Measurements from ENCODE around the gene SRD5A1.
A peak's percentile ranks its signal among the peaks of the same experiment; 100 is the strongest.

Gene SRD5A1

GRCh38 chr5:6713274-6714225, 80.3 kb downstream of the SRD5A1 start, which contains the start of gene TENT4A:
TENT4A (plus strand) TSS chr5:6713432; CDS start chr5:6713984, 552 bp downstream.
- no peak for DNase-seq (ENCODE audit: low read depth)

- no peak for DNase-seq (ENCODE audit: low read depth)
Measured at GRCh38 chr5:6714226-6715041, 81.2 kb downstream of the SRD5A1 start.

GRCh38 chr5:6715271-6715670, 82.0 kb downstream of the SRD5A1 start:
- DNase-seq (ENCODE audit: low read depth): no peak

GRCh38 chr5:6715758-6716628, 82.8 kb downstream of the SRD5A1 start:
- DNase-seq (ENCODE audit: low read depth): no peak

- DNase-seq (ENCODE audit: low read depth): no peak
Measured at GRCh38 chr5:6716629-6717149, 83.4 kb downstream of the SRD5A1 start.

GRCh38 chr5:6717247-6717646, 84.0 kb downstream of the SRD5A1 start:
- DNase-seq (ENCODE audit: low read depth): no peak

GRCh38 chr5:6717687-6718086, 84.4 kb downstream of the SRD5A1 start:
- no peak for DNase-seq (ENCODE audit: low read depth)

GRCh38 chr5:6718161-6718681, 85.0 kb downstream of the SRD5A1 start:
- DNase-seq (ENCODE audit: low read depth): no peak

GRCh38 chr5:6718718-6719117, 85.5 kb downstream of the SRD5A1 start:
- DNase-seq (ENCODE audit: low read depth): no peak

- DNase-seq (ENCODE audit: low read depth): no peak
Measured at GRCh38 chr5:6719417-6719816, 86.2 kb downstream of the SRD5A1 start.

GRCh38 chr5:6719896-6720560, 86.8 kb downstream of the SRD5A1 start:
- DNase-seq (ENCODE audit: low read depth): no peak

- no peak for DNase-seq (ENCODE audit: low read depth)
Measured at GRCh38 chr5:6720561-6720921, 87.3 kb downstream of the SRD5A1 start.

- peak; percentile 21 for DNase-seq (ENCODE audit: low read depth)
Measured at GRCh38 chr5:6721442-6721841, 88.2 kb downstream of the SRD5A1 start.

GRCh38 chr5:6722015-6722414, 88.8 kb downstream of the SRD5A1 start:
- DNase-seq (ENCODE audit: low read depth): no peak

GRCh38 chr5:6723122-6723815, 90.0 kb downstream of the SRD5A1 start:
- no peak for DNase-seq (ENCODE audit: low read depth)

- DNase-seq (ENCODE audit: low read depth): no peak
Measured at GRCh38 chr5:6723816-6724300, 90.6 kb downstream of the SRD5A1 start.

Measured in CMK (cell line).